Measurements from ENCODE around the gene USP15.

USP15 gene

GRCh38 chr12:62254967-62255366 lies 5.2 kb upstream of the USP15 start:
- in situ Hi-C loops (cut with MboI; ENCODE audit: low pct_unique_long_range_greater_than_20kb, low sequenced_read_pairs, unreplicated experiment): loop anchor here (25.0 kb wide), 1 partner anchor 557 kb away; no protein-coding TSS in a partner anchor
- DNase-seq (ENCODE audit: low spot score): no peak

GRCh38 chr12:62256408-62257096 lies 3.7 kb upstream of the USP15 start:
- in situ Hi-C loops (cut with MboI; ENCODE audit: low pct_unique_long_range_greater_than_20kb, low sequenced_read_pairs, unreplicated experiment): loop anchor here (25.0 kb wide), 1 partner anchor 556 kb away; no protein-coding TSS in a partner anchor
- no peak for TF ChIP-seq CTCF (IDR thresholded peaks at IDR 0.05; ENCODE audit: extremely low read depth, insufficient read depth, missing control alignments)

More at GRCh38 chr12:62254967-62255366, 5.2 kb upstream of the USP15 start:
- TF ChIP-seq CTCF (IDR thresholded peaks at IDR 0.05; ENCODE audit: extremely low read depth, insufficient read depth, missing control alignments): no peak

GRCh38 chr12:62258231-62258630 lies 2.0 kb upstream of the USP15 start:
- no peak for DNase-seq (ENCODE audit: low spot score)
- no peak for TF ChIP-seq CTCF (IDR thresholded peaks at IDR 0.05; ENCODE audit: extremely low read depth, insufficient read depth, missing control alignments)
- in situ Hi-C loops (cut with MboI; ENCODE audit: low pct_unique_long_range_greater_than_20kb, low sequenced_read_pairs, unreplicated experiment): loop anchor here (25.0 kb wide), 1 partner anchor 554 kb away; no protein-coding TSS in a partner anchor

More at GRCh38 chr12:62256408-62257096, 3.7 kb upstream of the USP15 start:
- no peak for DNase-seq (ENCODE audit: low spot score)

GRCh38 chr12:62258941-62259630 lies 1.1 kb upstream of the USP15 start:
- TF ChIP-seq CTCF (IDR thresholded peaks at IDR 0.05; ENCODE audit: extremely low read depth, insufficient read depth, missing control alignments): no peak
- peak; percentile 7 for DNase-seq (ENCODE audit: low spot score)
- in situ Hi-C loops (cut with MboI; ENCODE audit: low pct_unique_long_range_greater_than_20kb, low sequenced_read_pairs, unreplicated experiment): loop anchor here (25.0 kb wide), 1 partner anchor 553 kb away; no protein-coding TSS in a partner anchor

- DNase-seq (ENCODE audit: low spot score): no peak
- no peak for TF ChIP-seq CTCF (IDR thresholded peaks at IDR 0.05; ENCODE audit: extremely low read depth, insufficient read depth, missing control alignments)
- in situ Hi-C loops (cut with MboI; ENCODE audit: low pct_unique_long_range_greater_than_20kb, low sequenced_read_pairs, unreplicated experiment): loop anchor here (25.0 kb wide), 1 partner anchor 553 kb away; no protein-coding TSS in a partner anchor
These were observed 592 bp upstream of the USP15 start for GRCh38 chr12:62259631-62259992.

GRCh38 chr12:62260733-62261683 lies 804 bp downstream of the USP15 start:
- peak; percentile 30 for DNase-seq (ENCODE audit: low spot score)
- in situ Hi-C loops (cut with MboI; ENCODE audit: low pct_unique_long_range_greater_than_20kb, low sequenced_read_pairs, unreplicated experiment): loop anchor here (25.0 kb wide), 1 partner anchor 551 kb away; no protein-coding TSS in a partner anchor
- TF ChIP-seq CTCF (IDR thresholded peaks at IDR 0.05; ENCODE audit: extremely low read depth, insufficient read depth, missing control alignments): no peak

Measured in GM13977 (cell line).